Left ventricle myocardium inferior (tissue), 1 donor: ENCODE results near the gene USF3. TPM values are rescaled to one million over a fixed set of nuclear protein-coding genes. Genes with fewer than 3 reads are reported as not detected.

ENCODE experiments used
- DNase-seq: peaks from one replicate; pipeline ENCODE4 v3.0.0-alpha.2; 2020
- H3K27ac ChIP-seq: fragments of 200-600 bp; replicated peaks from 2 replicates; pipeline ENCODE4 v1.8.0; 2021
- H3K27me3 ChIP-seq: fragments of 200-600 bp; 2 replicates; pipeline ENCODE4 v1.8.0; 2021; ENCODE audit warnings: low read depth
- H3K36me3 ChIP-seq: fragments of 200-600 bp; 2 replicates; pipeline ENCODE4 v1.8.0; 2021
- H3K4me1 ChIP-seq: fragments of 200-600 bp; 2 replicates; pipeline ENCODE4 v1.8.0; 2021
- H3K4me3 ChIP-seq: fragments of 200-600 bp; 2 replicates; pipeline ENCODE4 v1.8.0; 2021; ENCODE audit warnings: mild to moderate bottlenecking, moderate library complexity
- H3K9me3 ChIP-seq: fragments of 200-600 bp; replicated peaks from 2 replicates; pipeline ENCODE4 v1.8.0; 2021
- intact Hi-C: fragments of 100-400 bp; cut with micrococcal nuclease; formaldehyde crosslinking; loops from one replicate; pipeline ENCODE4 v1.11.0; 2022
- long read RNA-seq: library from polyadenylated mRNA; unstranded; transcript quantifications from one replicate; pipeline ENCODE4 v2.0.0, GENCODE V29; 2021
- total RNA-seq: library from RNA; stranded (reverse); fragmentation: NEBNext Ultra II Directional; extraction: Animal tissue kit (Norgen Biotek cat#: 25700); gene quantifications from one replicate; pipeline ENCODE4 v1.2.1, GENCODE V29; 2021
- TF ChIP-seq, protein P1 (sequence below): fragments of 200-600 bp; IDR thresholded peaks from 2 replicates; pipeline ENCODE4 v1.8.0; 2021; ENCODE audit warnings: antibody characterized with exemption, mild to moderate bottlenecking, borderline replicate concordance
- donor health status: DM: no; HTN: yes; CAD: no; lungs with severe emphysema.

USF3 gene
- 13.4 TPM for total RNA-seq
- long read RNA-seq, partial matches to known transcripts, result 0 of 3 reads
- long read RNA-seq, other reads (novel, unspliced or antisense), result 3 of 3 reads

DNA sequence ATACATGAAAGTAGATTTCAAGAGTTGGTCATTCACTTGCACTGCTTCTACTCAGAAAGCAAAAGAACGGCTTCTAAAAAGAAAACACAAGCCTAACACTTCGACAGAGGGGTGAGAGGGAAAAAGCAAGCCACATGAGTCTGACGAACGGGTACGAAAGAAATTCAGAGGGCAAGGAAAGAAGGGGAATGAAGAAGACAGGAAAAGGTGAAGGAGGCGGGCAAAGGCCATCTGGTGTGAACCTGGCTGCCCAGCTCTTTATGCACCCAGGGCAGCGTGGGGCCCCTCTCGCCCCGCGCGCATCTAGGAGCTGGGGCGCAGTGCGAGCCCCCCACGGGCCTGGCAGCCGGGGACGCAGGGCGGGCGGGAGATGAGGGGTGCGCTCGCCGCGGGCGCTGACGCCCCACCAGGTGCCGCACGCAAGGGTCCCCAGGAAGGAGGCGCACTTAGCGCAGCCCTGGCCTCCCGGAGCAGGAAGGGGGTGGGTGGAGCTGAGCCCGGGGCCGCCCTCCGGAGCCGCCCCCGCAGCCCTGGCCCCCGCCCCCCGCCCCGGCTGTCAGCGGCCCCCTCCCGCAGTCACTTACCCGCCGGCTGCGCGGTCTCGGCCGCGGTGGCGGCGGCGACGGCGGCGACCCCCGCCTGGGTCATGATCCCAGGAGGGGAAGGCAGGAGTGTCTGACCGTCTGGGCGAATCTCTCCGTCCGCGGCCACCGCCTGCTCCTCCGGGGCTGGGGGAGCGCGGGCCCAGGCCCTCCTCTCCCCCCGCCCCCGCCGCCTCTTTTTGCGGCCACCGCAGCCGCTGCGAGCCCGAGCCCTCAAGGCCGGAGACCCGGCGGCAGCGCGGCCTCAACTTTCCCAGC, at the start of gene USF3:
Gene USF3 (minus strand): TSS at position 857 of the 860 bp plus-strand sequence. CDS start 21,764 bp downstream, outside the sequence.
- DNase-seq, result peak; percentile 78
- H3K36me3 ChIP-seq, result no peaks in the 10 kb centered on the region
- intact Hi-C loops, result no loop called here

GRCh38 chr3:113745756-113746547, 49.5 kb upstream of the USF3 start, which contains the start of gene NAA50:
NAA50 (minus strand) TSS chr3:113746249; CDS start chr3:113745949, 300 bp downstream.
- no peaks in the 10 kb centered on the region for H3K9me3 ChIP-seq
- DNase-seq, result peak; percentile 95
- intact Hi-C loops, result no loop called here
- no peaks in the 10 kb centered on the region for H3K27me3 ChIP-seq
- H3K4me1 ChIP-seq, result peaks cover 85% of the 10 kb centered on the region
- TF ChIP-seq, protein P1, sequence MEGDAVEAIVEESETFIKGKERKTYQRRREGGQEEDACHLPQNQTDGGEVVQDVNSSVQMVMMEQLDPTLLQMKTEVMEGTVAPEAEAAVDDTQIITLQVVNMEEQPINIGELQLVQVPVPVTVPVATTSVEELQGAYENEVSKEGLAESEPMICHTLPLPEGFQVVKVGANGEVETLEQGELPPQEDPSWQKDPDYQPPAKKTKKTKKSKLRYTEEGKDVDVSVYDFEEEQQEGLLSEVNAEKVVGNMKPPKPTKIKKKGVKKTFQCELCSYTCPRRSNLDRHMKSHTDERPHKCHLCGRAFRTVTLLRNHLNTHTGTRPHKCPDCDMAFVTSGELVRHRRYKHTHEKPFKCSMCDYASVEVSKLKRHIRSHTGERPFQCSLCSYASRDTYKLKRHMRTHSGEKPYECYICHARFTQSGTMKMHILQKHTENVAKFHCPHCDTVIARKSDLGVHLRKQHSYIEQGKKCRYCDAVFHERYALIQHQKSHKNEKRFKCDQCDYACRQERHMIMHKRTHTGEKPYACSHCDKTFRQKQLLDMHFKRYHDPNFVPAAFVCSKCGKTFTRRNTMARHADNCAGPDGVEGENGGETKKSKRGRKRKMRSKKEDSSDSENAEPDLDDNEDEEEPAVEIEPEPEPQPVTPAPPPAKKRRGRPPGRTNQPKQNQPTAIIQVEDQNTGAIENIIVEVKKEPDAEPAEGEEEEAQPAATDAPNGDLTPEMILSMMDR, result no peak
- H3K36me3 ChIP-seq, result no peaks in the 10 kb centered on the region
- H3K27ac ChIP-seq, result peak within 1 kb of the TSS; percentile 100
- peak within 1 kb of the TSS; percentile 93 for H3K4me3 ChIP-seq

More for the DNA sequence above, at the start of gene USF3:
- no peaks in the 10 kb centered on the region for H3K9me3 ChIP-seq
- H3K27me3 ChIP-seq, result no peaks in the 10 kb centered on the region
- TF ChIP-seq, protein P1, result no peak
- peak within 1 kb of the TSS; percentile 88 for H3K4me3 ChIP-seq
- H3K27ac ChIP-seq, result peak within 1 kb of the TSS; percentile 100
- peaks cover 65% of the 10 kb centered on the region for H3K4me1 ChIP-seq

DNA sequence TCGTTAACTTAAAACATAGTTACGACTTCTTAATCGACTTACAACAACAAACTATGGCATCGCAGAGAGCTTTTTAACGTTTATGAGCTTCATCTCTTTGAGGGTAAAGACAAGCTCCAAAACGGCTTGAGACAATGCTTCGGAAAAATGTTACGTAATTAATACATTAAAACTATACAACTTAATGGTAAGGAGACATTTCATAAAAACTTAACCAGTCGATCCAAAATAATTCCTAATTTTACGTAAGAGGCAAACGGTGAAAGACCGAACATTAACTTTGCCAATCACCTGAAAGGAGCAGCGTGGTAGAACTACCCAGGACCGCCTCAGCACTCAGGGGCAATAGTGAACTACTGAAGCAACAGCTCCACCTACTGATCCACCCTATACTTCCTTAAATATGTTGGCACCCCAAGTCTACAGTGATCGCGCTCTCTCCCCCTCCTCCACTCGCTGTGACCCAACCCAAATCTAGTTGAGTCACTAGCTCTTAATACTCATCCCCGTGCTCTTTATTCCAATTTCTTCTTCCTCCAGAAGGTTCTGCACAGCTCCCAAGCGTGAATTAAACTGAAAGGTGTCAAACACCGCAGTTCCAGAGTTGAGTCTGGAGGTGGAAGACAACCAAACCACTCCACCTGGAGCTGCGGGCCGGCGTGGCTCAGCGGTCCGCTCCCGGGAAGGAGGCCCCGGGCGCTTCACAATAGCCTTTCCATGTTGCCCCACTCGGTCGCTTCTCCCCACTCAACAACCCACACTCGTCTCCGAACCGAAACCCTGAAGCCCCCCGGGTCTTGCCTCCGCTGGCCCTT, 48.7 kb upstream of the USF3 start:
- intact Hi-C loops, result no loop called here
- Histone ChIP-seq H3K27ac (peak overlapping the region; percentile 100), H3K27me3 (no peaks in the 10 kb centered on the region), H3K36me3 (no peaks in the 10 kb centered on the region), H3K4me3 (peak overlapping the region; percentile 93), H3K4me1 (peaks cover 85% of the 10 kb centered on the region), H3K9me3 (no peaks in the 10 kb centered on the region)
- peak; percentile 36 for DNase-seq
- TF ChIP-seq, protein P1, result peak; percentile 67

DNA sequence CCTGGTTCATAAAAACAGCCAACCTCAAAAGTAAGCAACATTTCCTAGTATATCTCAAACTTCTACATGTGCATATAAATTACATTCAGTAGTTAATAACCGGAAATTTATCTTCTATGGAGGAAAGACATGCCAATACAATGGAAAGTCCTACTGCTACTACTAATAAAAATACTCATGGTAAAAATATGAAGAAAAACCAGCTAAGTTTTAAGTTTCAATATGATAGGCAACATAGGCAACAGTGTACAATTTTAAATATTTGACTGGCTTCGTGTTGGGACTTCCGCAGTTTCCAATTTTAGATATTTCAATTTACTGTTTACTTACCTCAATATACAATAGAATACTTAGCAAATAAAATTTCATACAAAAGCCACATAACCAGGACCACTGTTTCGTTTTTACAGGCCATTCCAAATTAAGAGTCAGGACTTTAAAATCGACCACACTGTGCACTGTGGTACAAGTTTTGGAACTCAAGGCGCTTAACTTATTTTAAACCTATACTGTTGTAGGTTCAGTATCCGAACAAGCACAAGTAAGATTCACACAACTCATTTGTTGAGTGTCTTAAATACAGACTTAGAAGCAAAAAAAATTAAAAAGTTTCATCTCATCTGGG, 46.7 kb upstream of the USF3 start:
- Histone ChIP-seq H3K9me3 (no peaks in the 10 kb centered on the region), H3K4me1 (peaks cover 85% of the 10 kb centered on the region), H3K27me3 (no peaks in the 10 kb centered on the region), H3K4me3 (no peak overlapping the region), H3K36me3 (no peaks in the 10 kb centered on the region), H3K27ac (no peak overlapping the region)
- no peak for DNase-seq
- TF ChIP-seq, protein P1, result no peak
- intact Hi-C loops, result no loop called here
